ENCODE measurements around the gene SCN3B. TPM values are rescaled to one million over a fixed set of nuclear protein-coding genes. Genes with fewer than 3 reads are reported as not detected.

SCN3B gene
- total and polyA plus RNA-seq, 2 of the 13 experiments (the other 11 are each of a cell fraction or from before 2014, with no cell fraction given) = 0.07 to 0.11 TPM

DNA sequence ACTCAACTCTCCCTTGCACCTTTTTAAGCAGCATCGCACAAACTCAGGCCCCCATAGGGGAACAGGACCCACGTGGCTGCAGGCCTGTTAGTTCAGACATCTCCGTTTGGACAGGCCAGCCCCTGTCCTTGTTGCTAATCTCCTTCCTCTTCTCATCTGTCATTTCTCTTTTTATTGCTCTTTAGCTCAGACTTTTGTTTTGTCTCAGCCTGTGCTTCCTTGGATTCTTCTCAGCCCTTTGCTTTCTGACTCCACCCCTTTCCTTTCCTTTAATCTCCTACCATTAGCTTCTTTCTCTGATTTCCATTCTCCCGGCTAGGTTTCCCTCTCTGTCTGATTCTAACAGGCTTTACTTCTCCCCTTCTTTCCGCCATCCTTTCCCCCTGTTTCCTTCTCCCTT lies 68.7 kb downstream of the SCN3B start:
- H3K4me2 ChIP-seq (ENCODE audit: low read depth, low read length) = no peak overlapping the region
- peaks cover 0 to 3% of the 10 kb centered on the region in 2 experiments; a peak in 2 of 5 replicates for H3K27me3 ChIP-seq (ENCODE audit: control insufficient read depth in 1 of 2, insufficient read depth in 2 of 2, low read length in 2 of 2)
- no peak overlapping the region for H3K4me3 ChIP-seq (replicated peaks in 1 of 3; ENCODE audit: insufficient read depth in 1 of 3, low read depth in 2 of 3, low read length in 3 of 3)
- H3K4me1 ChIP-seq (ENCODE audit: insufficient read depth, low read length) = peaks cover 26% of the 10 kb centered on the region
- in situ Hi-C loops (cut with HindIII; ENCODE audit: extremely low pct_ligation_motif_present, low pct_unique_long_range_greater_than_20kb) = loop anchor here (5.0 kb wide), 1 partner anchor 122 kb away; no protein-coding TSS in a partner anchor
- ATAC-seq (no peak), DNase-seq (ENCODE audit: low spot score) (no peak), FAIRE-seq (no peak)
- no peaks in the 10 kb centered on the region for H3K79me2 ChIP-seq (ENCODE audit: insufficient read depth, low read length)
- 44% methylated on average over 5 of the region's 5 CpGs for WGBS (ENCODE audit: low lambda C conversion rate)
- intact Hi-C loops (cut with micrococcal nuclease; ENCODE audit: unreplicated experiment) = loop anchor here (10.0 kb wide), 1 partner anchor 59 kb away; no protein-coding TSS in a partner anchor
- H3K36me3 ChIP-seq (replicated peaks in 1 of 2; ENCODE audit: control insufficient read depth in 1 of 2, insufficient read depth in 2 of 2, low read length in 2 of 2) = no peaks in the 10 kb centered on the region
- POLR2A ChIA-PET = no interaction called here
- H4K20me1 ChIP-seq (ENCODE audit: insufficient read depth, low read length) = no peaks in the 10 kb centered on the region
- no TSS peak for BruUV-seq (replicated peaks)
- no peak overlapping the region for H3K27ac ChIP-seq (ENCODE audit: extremely low read length, insufficient read depth, low read length)
- no peak overlapping the region for H2AFZ ChIP-seq (ENCODE audit: low read length)
- no peaks in the 10 kb centered on the region for H3K9me3 ChIP-seq (ENCODE audit: low read length)
- CTCF ChIA-PET (ENCODE audit: low intra/inter-chr PET ratio, low total read pairs) = no interaction called here
- no peak overlapping the region for H3K9ac ChIP-seq (ENCODE audit: insufficient read depth, low read depth, low read length)
- TF ChIP-seq, protein P1, sequence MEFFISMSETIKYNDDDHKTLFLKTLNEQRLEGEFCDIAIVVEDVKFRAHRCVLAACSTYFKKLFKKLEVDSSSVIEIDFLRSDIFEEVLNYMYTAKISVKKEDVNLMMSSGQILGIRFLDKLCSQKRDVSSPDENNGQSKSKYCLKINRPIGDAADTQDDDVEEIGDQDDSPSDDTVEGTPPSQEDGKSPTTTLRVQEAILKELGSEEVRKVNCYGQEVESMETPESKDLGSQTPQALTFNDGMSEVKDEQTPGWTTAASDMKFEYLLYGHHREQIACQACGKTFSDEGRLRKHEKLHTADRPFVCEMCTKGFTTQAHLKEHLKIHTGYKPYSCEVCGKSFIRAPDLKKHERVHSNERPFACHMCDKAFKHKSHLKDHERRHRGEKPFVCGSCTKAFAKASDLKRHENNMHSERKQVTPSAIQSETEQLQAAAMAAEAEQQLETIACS (CRISPR knock-in tag; IDR thresholded peaks at IDR 0.05) = no peak
- TF ChIP-seq ZNF670 (CRISPR knock-in tag; IDR thresholded peaks at IDR 0.05; ENCODE audit: borderline replicate concordance) = no peak
- TF ChIP-seq ZNF180 (CRISPR knock-in tag; IDR thresholded peaks at IDR 0.05; ENCODE audit: borderline replicate concordance, low read depth) = no peak
- no peak for TF ChIP-seq ZNF224 (CRISPR knock-in tag; IDR thresholded peaks at IDR 0.05)
- TF ChIP-seq, protein P2, sequence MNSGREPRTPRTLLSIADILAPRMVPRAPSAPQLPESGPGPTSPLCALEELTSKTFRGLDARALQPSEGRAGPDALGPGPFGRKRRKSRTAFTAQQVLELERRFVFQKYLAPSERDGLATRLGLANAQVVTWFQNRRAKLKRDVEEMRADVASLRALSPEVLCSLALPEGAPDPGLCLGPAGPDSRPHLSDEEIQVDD (CRISPR knock-in tag; IDR thresholded peaks at IDR 0.05; ENCODE audit: borderline replicate concordance) = no peak
- TF ChIP-seq MXI1 (IDR thresholded peaks at IDR 0.05; ENCODE audit: borderline replicate concordance, low read depth, low read length) = no peak
- TF ChIP-seq, protein P3, sequence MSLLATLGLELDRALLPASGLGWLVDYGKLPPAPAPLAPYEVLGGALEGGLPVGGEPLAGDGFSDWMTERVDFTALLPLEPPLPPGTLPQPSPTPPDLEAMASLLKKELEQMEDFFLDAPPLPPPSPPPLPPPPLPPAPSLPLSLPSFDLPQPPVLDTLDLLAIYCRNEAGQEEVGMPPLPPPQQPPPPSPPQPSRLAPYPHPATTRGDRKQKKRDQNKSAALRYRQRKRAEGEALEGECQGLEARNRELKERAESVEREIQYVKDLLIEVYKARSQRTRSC (CRISPR knock-in tag; IDR thresholded peaks at IDR 0.05; ENCODE audit: low read depth) = no peak
- TF ChIP-seq ZNF230 (CRISPR knock-in tag; IDR thresholded peaks at IDR 0.05) = no peak
- TF ChIP-seq ZBTB38 (CRISPR knock-in tag; IDR thresholded peaks at IDR 0.05) = no peak
- TF ChIP-seq SSRP1 (CRISPR knock-in tag; IDR thresholded peaks at IDR 0.05) = no peak
- no peak for TF ChIP-seq GTF2F1 (IDR thresholded peaks at IDR 0.05; ENCODE audit: low read length)
- no peak for TF ChIP-seq CEBPB (IDR thresholded peaks at IDR 0.05; ENCODE audit: borderline replicate concordance, low read depth, low read length)
- TF ChIP-seq, protein P4, sequence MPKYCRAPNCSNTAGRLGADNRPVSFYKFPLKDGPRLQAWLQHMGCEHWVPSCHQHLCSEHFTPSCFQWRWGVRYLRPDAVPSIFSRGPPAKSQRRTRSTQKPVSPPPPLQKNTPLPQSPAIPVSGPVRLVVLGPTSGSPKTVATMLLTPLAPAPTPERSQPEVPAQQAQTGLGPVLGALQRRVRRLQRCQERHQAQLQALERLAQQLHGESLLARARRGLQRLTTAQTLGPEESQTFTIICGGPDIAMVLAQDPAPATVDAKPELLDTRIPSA (CRISPR knock-in tag; IDR thresholded peaks at IDR 0.05; ENCODE audit: borderline replicate concordance) = no peak
- TF ChIP-seq, protein P5, sequence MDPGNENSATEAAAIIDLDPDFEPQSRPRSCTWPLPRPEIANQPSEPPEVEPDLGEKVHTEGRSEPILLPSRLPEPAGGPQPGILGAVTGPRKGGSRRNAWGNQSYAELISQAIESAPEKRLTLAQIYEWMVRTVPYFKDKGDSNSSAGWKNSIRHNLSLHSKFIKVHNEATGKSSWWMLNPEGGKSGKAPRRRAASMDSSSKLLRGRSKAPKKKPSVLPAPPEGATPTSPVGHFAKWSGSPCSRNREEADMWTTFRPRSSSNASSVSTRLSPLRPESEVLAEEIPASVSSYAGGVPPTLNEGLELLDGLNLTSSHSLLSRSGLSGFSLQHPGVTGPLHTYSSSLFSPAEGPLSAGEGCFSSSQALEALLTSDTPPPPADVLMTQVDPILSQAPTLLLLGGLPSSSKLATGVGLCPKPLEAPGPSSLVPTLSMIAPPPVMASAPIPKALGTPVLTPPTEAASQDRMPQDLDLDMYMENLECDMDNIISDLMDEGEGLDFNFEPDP (CRISPR knock-in tag; conservative IDR thresholded peaks at IDR 0.05) = no peak
- no peak for TF ChIP-seq NBN (conservative IDR thresholded peaks at IDR 0.05)
- TF ChIP-seq FOXK2 (IDR thresholded peaks at IDR 0.05) = no peak
- no peak for TF ChIP-seq MEF2D (CRISPR knock-in tag; IDR thresholded peaks at IDR 0.05)
